Measurements from ENCODE around the gene ORAI3.

Gene ORAI3

GRCh38 chr16:30971298-30971697 lies 22.4 kb downstream of the ORAI3 start:
- no peak for DNase-seq (ENCODE audit: low spot score)

GRCh38 chr16:30972872-30973271 lies 24.0 kb downstream of the ORAI3 start:
- no peak for DNase-seq (ENCODE audit: low spot score)

- DNase-seq (ENCODE audit: low spot score), result no peak
These were observed 25.5 kb downstream of the ORAI3 start for GRCh38 chr16:30974348-30974747.

GRCh38 chr16:30976486-30976885 lies 27.6 kb downstream of the ORAI3 start:
- DNase-seq (ENCODE audit: low spot score), result no peak

GRCh38 chr16:30977502-30977901 lies 28.6 kb downstream of the ORAI3 start:
- DNase-seq (ENCODE audit: low spot score), result no peak

GRCh38 chr16:30979170-30980022 lies 30.5 kb downstream of the ORAI3 start:
- DNase-seq (ENCODE audit: low spot score), result no peak

- no peak for DNase-seq (ENCODE audit: low spot score)
These were observed 31.1 kb downstream of the ORAI3 start for GRCh38 chr16:30980023-30980371.

GRCh38 chr16:30980434-30980833 lies 31.6 kb downstream of the ORAI3 start:
- no peak for DNase-seq (ENCODE audit: low spot score)

GRCh38 chr16:30980959-30981358 lies 32.1 kb downstream of the ORAI3 start:
- DNase-seq (ENCODE audit: low spot score), result no peak

GRCh38 chr16:30982548-30983288 lies 33.9 kb downstream of the ORAI3 start:
- no peak for DNase-seq (ENCODE audit: low spot score)

- no peak for DNase-seq (ENCODE audit: low spot score)
These were observed 34.5 kb downstream of the ORAI3 start for GRCh38 chr16:30983289-30983889.

GRCh38 chr16:30983898-30984610 lies 35.2 kb downstream of the ORAI3 start:
- no peak for DNase-seq (ENCODE audit: low spot score)

GRCh38 chr16:30984669-30985400 lies 36.0 kb downstream of the ORAI3 start, which contains the start of gene HSD3B7:
TSS of gene HSD3B7 (plus strand) at chr16:30985207. CDS start at chr16:30985659, 452 bp downstream.
- peak; percentile 78 for DNase-seq (ENCODE audit: low spot score)

GRCh38 chr16:30985401-30986128 lies 36.7 kb downstream of the ORAI3 start:
- peak; percentile 11 for DNase-seq (ENCODE audit: low spot score)

GRCh38 chr16:30986129-30986991 lies 37.5 kb downstream of the ORAI3 start:
- DNase-seq (ENCODE audit: low spot score), result no peak

- no peak for DNase-seq (ENCODE audit: low spot score)
These were observed 38.8 kb downstream of the ORAI3 start for GRCh38 chr16:30987581-30988190.

GRCh38 chr16:30989469-30990047 lies 40.7 kb downstream of the ORAI3 start:
- no peak for DNase-seq (ENCODE audit: low spot score)

GRCh38 chr16:30990105-30990504 lies 41.2 kb downstream of the ORAI3 start:
- no peak for DNase-seq (ENCODE audit: low spot score)

- no peak for DNase-seq (ENCODE audit: low spot score)
These were observed 42.2 kb downstream of the ORAI3 start for GRCh38 chr16:30991052-30991451.

All from LoVo (cell line).